PFSK-1 (cell line): Measurements from ENCODE around the gene ECHDC1.

ENCODE experiments used
- POLR2AphosphoS5 ChIP-seq: IDR thresholded peaks from 2 replicates; pipeline ENCODE4 v1.6.1; 2012; ENCODE audit warnings: low read depth, mild to moderate bottlenecking, control low read depth, low read length, moderate library complexity
- SIN3A ChIP-seq: IDR thresholded peaks from 2 replicates; pipeline ENCODE4 v1.6.1; 2012; ENCODE audit warnings: mild to moderate bottlenecking, low read length, moderate library complexity, borderline replicate concordance; ENCODE audit not compliant: insufficient read depth
- TAF1 ChIP-seq: IDR thresholded peaks from 2 replicates; pipeline ENCODE4 v1.6.1; 2012; ENCODE audit warnings: low read length, control low read depth, borderline replicate concordance; ENCODE audit not compliant: insufficient read depth
- TF ChIP-seq, protein P1 (sequence below), 2 experiments: IDR thresholded peaks; 2 replicates each; pipeline versions ENCODE4 v1.6.1 to v1.8.0; 2011 to 2012; ENCODE audit warnings: low read depth in 2 of 2, low read length in 2 of 2, control low read depth in 1 of 2, inconsistent platforms in 1 of 2, mild to moderate bottlenecking in 1 of 2, moderate library complexity in 1 of 2; ENCODE audit not compliant: insufficient read depth in 1 of 2

DNA sequence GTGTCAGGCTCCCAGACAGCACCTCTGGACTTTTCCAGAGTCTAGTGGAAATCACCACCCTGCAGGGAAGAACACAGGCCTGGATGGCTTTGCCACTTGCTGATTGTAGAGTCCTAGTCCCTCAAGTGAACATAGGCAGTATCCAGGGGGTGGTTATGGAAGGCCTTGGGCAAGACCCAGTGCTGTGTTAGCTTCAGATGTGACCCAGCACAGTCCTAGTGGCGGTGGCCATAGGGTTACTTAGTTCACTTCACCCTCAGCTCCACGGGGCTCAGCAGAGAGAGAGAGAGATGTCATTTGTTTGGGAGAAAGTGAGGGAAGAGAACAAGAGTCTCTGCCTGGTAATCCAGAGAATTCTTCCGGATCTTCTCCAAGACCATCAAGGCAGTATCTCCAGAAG lies 39.5 kb downstream of the ECHDC1 start:
- TF ChIP-seq TAF1 (no peak), POLR2AphosphoS5 (no peak), SIN3A (no peak)
- TF ChIP-seq, protein P1, sequence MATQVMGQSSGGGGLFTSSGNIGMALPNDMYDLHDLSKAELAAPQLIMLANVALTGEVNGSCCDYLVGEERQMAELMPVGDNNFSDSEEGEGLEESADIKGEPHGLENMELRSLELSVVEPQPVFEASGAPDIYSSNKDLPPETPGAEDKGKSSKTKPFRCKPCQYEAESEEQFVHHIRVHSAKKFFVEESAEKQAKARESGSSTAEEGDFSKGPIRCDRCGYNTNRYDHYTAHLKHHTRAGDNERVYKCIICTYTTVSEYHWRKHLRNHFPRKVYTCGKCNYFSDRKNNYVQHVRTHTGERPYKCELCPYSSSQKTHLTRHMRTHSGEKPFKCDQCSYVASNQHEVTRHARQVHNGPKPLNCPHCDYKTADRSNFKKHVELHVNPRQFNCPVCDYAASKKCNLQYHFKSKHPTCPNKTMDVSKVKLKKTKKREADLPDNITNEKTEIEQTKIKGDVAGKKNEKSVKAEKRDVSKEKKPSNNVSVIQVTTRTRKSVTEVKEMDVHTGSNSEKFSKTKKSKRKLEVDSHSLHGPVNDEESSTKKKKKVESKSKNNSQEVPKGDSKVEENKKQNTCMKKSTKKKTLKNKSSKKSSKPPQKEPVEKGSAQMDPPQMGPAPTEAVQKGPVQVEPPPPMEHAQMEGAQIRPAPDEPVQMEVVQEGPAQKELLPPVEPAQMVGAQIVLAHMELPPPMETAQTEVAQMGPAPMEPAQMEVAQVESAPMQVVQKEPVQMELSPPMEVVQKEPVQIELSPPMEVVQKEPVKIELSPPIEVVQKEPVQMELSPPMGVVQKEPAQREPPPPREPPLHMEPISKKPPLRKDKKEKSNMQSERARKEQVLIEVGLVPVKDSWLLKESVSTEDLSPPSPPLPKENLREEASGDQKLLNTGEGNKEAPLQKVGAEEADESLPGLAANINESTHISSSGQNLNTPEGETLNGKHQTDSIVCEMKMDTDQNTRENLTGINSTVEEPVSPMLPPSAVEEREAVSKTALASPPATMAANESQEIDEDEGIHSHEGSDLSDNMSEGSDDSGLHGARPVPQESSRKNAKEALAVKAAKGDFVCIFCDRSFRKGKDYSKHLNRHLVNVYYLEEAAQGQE (IDR thresholded peaks at IDR 0.05; ENCODE audit: insufficient read depth in 1 of 2, low read depth in 2 of 2, low read length in 2 of 2) = no peak
